Measurements from ENCODE around the gene CRHR2.

CRHR2 gene

DNA sequence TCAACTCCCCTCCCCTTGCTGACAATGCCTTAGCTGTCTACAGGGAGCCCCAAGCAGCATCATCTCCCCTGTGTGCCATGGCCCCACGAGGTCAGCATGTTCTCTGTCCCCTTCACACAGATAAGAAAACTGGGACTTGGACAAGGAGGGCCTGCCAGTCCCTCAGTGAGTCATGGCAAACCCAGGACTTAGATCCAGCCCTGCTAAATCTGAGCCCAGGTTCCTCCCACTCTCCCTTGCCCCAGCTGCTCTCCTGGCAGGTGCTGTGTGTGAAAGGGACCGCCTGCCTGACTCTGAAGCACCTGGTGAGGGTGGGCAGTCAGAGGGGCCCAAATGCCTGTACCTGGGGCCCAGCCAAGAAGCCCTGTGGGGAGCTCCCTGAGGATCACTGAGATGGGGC, 7.4 kb downstream of the CRHR2 start:
- no peak for DNase-seq

DNA sequence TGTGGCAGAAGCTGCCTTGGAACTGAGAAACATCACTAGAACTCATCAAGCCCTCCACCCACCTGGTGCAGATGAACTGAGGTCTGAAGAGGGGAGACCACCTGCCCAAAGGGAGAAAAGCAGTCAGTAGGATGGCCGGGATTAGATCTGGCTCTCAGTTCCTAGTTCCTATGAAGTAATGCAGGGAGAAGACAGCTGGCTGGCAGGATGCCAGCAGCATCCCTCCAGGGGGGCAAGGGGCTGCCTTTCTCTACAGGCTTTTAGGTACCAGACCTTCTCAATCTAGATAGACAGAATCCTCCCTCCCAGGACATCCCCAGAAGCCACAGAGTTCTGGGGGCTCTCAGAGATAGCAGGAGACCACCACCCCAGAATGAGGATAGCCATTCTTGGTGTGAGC, 7.8 kb downstream of the CRHR2 start:
- no peak for DNase-seq

DNA sequence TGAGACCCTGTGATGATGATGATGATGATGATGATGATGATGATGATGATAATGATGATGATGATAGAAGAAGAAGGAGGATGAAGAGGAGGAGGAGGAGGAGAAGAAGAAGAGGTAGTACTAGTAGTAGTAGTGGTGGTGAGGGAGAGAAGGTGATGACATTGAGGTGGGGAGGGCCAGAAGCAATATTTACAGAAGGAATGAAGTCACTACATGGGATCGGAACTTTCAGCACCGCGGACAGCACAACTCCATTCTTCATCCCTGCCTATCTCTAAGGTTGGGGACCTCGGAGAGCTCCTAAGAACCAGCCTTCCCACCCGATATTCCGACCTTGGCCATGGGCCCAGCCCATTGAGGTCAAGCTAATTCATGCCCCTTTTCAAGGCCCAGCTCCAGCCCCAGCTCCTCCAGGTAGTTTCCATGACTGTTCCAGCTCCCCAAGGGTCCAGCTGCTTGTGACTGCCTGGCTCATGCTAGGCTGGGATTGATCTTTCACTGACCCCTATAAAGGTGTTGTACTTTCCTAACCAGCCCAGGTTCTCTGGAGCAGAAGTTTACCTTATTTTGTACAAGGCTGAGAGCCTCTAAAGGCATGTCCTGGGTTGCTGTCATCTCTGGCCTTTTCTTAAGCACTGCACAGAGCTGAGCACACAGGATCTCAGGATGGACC, 10.3 kb downstream of the CRHR2 start:
- DNase-seq = no peak

- no peak for DNase-seq
Observed at GRCh38 chr7:30668102-30668501, 14.2 kb downstream of the CRHR2 start.

DNA sequence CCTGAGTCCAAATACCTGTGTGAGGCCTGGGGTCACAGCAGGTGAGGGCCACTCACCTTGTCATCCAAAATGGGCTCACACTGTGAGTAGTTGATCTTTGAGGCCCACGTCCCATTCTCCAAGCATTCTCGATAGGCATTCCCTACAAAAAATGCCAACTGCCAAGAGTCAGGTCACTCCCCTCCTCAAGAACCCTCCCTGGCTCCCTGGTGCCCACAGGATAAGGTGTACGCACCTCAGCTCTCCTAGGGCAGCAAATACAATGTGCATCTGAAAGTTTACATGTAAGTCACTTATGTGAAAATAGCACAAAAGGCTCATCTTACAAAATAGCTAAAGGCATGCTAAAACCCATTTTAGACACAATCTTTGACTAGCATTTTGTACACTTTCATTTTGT, 15.1 kb downstream of the CRHR2 start:
- DNase-seq = no peak

- no peak for DNase-seq
Observed at GRCh38 chr7:30665449-30665848, 16.8 kb downstream of the CRHR2 start.

GRCh38 chr7:30665043-30665442, 17.2 kb downstream of the CRHR2 start:
- DNase-seq = no peak

DNA sequence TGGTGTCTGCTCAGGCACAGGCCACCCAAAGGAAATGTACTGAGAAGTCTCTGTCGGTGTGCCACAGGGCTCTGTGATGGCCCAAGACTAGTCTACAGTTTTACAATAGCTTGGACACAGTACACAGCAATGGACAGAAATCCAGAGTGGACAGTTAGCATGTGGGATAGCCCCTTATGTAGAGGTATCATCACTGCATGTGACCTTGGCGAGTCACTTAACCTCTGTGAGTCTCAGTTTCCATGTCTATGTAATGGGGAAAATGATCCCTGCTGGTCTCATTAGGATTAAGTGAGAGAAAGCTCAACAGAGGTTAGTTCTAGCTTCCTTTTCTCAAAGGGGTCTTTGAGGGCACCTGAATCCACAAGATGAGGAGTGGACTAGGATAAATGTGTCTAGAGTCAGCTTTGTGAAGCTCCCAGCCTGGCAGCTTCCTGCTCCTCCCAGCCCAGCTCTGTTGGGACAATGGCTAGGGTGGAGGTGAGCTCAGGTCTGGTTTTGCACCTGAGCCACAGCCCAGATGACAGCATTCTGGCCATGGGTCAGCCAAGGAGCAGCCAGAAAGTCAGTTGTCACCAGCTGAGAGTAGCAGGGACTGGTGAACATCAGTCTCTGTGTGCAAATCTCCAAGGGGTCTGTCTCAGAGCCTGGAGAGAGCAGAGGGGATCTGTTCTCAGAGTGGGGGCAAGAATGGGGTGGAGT, 17.9 kb downstream of the CRHR2 start:
- DNase-seq = no peak

- DNase-seq = no peak
Observed at GRCh38 chr7:30663414-30663813, 18.8 kb downstream of the CRHR2 start.

- DNase-seq = no peak
Observed at GRCh38 chr7:30662431-30662939, 19.8 kb downstream of the CRHR2 start.

GRCh38 chr7:30661926-30662325, 20.3 kb downstream of the CRHR2 start:
- no peak for DNase-seq

- DNase-seq = no peak
Observed at GRCh38 chr7:30660331-30661255, 21.7 kb downstream of the CRHR2 start.

DNA sequence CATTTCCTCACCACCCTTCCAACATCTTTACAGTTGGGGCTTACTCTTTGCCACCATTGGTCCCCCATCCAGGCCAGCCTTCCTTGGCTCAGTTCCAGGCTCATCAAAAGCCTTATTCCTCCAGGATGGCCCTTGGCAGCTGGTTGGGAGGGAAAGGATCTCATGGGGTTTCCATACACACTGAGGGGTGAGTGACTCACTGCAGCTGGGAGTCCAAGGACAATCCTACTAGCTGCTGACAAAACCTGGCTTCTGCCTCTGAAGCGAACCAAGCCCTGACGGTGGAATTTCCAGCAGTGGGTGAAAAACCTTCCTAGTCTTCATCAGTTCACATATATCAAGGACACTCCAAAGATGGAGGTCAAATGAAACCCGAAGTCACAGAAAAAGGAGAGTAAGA, 22.9 kb downstream of the CRHR2 start:
- no peak for DNase-seq

DNA sequence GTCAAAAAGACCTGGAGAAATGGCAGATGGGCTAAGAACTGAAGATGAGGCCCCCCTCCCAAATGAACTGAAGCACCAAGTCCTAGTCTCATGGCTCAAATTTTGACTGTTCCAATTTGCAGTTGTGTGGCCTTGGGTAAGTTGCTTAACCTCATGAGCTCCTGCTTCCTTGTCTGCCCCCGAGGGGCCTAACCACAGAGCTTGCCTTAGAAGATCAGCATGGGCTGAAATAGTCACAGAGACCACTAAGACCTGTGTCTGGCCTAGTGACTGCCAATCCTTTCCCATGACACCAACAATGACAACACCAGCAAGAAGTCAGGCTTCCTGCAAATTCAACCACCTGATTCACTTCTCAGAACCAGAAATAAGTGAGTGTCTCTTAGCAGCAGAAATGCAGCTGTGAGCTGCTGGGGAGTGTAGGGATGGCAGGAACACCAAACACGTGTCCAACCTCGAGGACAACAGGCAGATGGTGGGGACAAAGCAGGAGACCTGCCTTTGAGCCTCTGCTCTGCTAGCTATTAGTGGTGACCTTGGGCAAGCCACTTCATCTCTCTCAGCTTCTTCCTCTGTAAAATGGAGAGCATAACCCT, 23.7 kb downstream of the CRHR2 start:
- DNase-seq = no peak

GRCh38 chr7:30657131-30657530, 25.1 kb downstream of the CRHR2 start:
- DNase-seq = no peak

- no peak for DNase-seq
Observed at GRCh38 chr7:30656006-30656957, 26.0 kb downstream of the CRHR2 start.

DNA sequence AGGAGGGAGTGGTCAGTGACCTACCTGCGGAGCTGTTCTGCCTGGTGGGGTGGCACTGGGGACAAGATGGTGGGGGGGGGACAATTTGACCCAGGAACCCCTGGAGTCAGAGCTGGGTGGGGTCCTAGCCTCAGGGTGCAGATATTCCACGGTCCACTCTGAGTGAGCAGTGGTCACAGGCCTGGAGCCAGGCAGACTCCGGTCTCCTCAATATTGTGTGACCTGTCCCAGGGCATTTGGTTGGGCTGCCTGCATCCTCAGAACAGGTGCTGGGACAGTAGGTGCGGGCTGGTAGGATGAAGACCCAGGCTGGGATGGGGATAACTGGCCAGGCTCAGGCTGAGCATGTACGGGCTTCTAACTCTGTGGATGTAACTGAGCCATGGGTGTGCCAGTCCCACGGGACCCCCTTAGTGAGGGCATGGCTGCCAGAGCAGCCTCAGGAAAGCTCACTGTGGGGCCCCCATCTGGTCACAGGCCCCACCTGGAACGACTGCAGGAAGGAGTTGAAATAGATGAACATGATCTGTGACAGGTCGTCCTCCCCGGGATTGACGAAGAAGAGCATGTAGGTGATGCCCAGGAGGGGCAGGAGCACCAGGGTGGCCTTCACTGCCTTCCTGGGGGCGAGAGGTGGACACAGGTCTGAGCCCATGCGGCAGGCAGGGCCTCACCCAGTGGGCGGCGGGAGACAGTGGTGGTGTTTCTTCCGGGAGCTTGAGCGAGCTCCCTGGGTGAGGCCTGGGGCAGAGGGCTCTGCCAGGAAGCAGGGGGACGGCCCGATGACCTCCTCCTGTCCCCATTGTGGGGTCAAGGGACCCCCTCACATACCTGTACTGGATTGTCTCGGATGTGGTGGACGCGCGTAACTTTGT, 26.9 kb downstream of the CRHR2 start:
- DNase-seq = no peak

GRCh38 chr7:30654296-30655090, 27.8 kb downstream of the CRHR2 start:
- DNase-seq = no peak

GRCh38 chr7:30652698-30653641, 29.3 kb downstream of the CRHR2 start:
- DNase-seq = no peak
